ENCODE measurements around the gene SMYD3. TPM values are rescaled to one million over a fixed set of nuclear protein-coding genes. Genes with fewer than 3 reads are reported as not detected.
A peak's percentile ranks its signal among the peaks of the same experiment; 100 is the strongest.

SMYD3 gene
- total and polyA plus RNA-seq, 2 of the 13 experiments (the other 11 are each of a cell fraction or from before 2014, with no cell fraction given): 27.7 to 35.8 TPM

GRCh38 chr1:245800901-245801605 lies 706.0 kb downstream of the SMYD3 start (continued):
- TF ChIP-seq CEBPZ (IDR thresholded peaks at IDR 0.05; ENCODE audit: low read length) (no peak), ZC3H13 (CRISPR knock-in tag; IDR thresholded peaks at IDR 0.05) (no peak)

- ChIA-PET CTCF (ENCODE audit: low intra/inter-chr PET ratio, low total read pairs) (no interaction called here), POLR2A (no interaction called here)
- Histone ChIP-seq H2AFZ (ENCODE audit: low read length) (no peak overlapping the region), H3K27me3 (ENCODE audit: control insufficient read depth in 1 of 2, insufficient read depth in 2 of 2, low read length in 2 of 2) (no peaks in the 10 kb centered on the region), H3K9ac (ENCODE audit: insufficient read depth, low read depth, low read length) (no peak overlapping the region), H3K9me3 (ENCODE audit: low read length) (no peaks in the 10 kb centered on the region), H3K79me2 (ENCODE audit: insufficient read depth, low read length) (no peaks in the 10 kb centered on the region), H3K36me3 (replicated peaks in 1 of 2; ENCODE audit: control insufficient read depth in 1 of 2, insufficient read depth in 2 of 2, low read length in 2 of 2) (no peaks in the 10 kb centered on the region), H3K27ac (ENCODE audit: extremely low read length, insufficient read depth, low read length) (no peak overlapping the region), H3K4me2 (ENCODE audit: low read depth, low read length) (no peak overlapping the region), H3K4me1 (ENCODE audit: insufficient read depth, low read length) (no peaks in the 10 kb centered on the region), H3K4me3 (replicated peaks in 1 of 3; ENCODE audit: insufficient read depth in 1 of 3, low read depth in 2 of 3, low read length in 3 of 3) (no peak overlapping the region), H4K20me1 (ENCODE audit: insufficient read depth, low read length) (no peaks in the 10 kb centered on the region; the same call in 1 of the 2 replicates)
- 58% methylated on average over 5 of the region's 5 CpGs for WGBS (ENCODE audit: low lambda C conversion rate)
- FAIRE-seq (no peak), DNase-seq (ENCODE audit: low spot score) (no peak), ATAC-seq (peak; percentile 25; the same call in 2 of the 3 replicates)
- intact Hi-C loops (cut with micrococcal nuclease; ENCODE audit: unreplicated experiment): no loop called here
- peak; percentile 76 for TF ChIP-seq ZNF646 (CRISPR knock-in tag; IDR thresholded peaks at IDR 0.05)
- no peak for TF ChIP-seq RFXAP (CRISPR knock-in tag; IDR thresholded peaks at IDR 0.05; ENCODE audit: borderline replicate concordance)
- BruUV-seq (replicated peaks): no TSS peak
- in situ Hi-C loops (cut with HindIII; ENCODE audit: extremely low pct_ligation_motif_present, low pct_unique_long_range_greater_than_20kb): no loop called here
Observed at GRCh38 chr1:245798349-245798711, 708.7 kb downstream of the SMYD3 start.
